OCI-LY3 (cell line): ENCODE results near the gene NAT8L.

Source experiments
- H2AFZ ChIP-seq: fragments of 200-600, 300-600 bp; shearing (Covaris generic); 2 replicates; pipeline ENCODE4 v1.6.0; 2014; ENCODE audit warnings: antibody characterized with exemption, low read depth, low read length
- H3K27ac ChIP-seq: fragments of 200-600, 300-600 bp; sonication (generic); 2 replicates; pipeline ENCODE4 v1.5.1; 2014; ENCODE audit warnings: mild to moderate bottlenecking, low read length, moderate library complexity, mixed read lengths
- H3K27me3 ChIP-seq: fragments of 200-600, 300-600 bp; sonication (generic); 2 replicates; pipeline ENCODE4 v1.6.1; 2014; ENCODE audit warnings: low read depth, low read length, mixed read lengths
- H3K36me3 ChIP-seq: fragments of 200-600, 300-600 bp; sonication (generic); replicated peaks from 2 replicates; pipeline ENCODE3; 2014; ENCODE audit warnings: low read depth, low read length, mixed read lengths
- H3K4me1 ChIP-seq: fragments of 300-600, 200-600 bp; sonication (generic); 2 replicates; pipeline ENCODE4 v1.6.1; 2014; ENCODE audit warnings: low read length, mixed read lengths
- H3K4me2 ChIP-seq: fragments of 200-600, 300-600 bp; sonication (generic); 2 replicates; pipeline ENCODE4 v1.6.1; 2014; ENCODE audit warnings: low read length, mixed read lengths
- H3K4me3 ChIP-seq: fragments of 300-600, 200-600 bp; sonication (generic); 2 replicates; pipeline ENCODE4 v1.5.1; 2014; ENCODE audit warnings: antibody characterized with exemption, mild to moderate bottlenecking, low read length, moderate library complexity
- H3K79me2 ChIP-seq: fragments of 300-600, 200-600 bp; shearing (Covaris generic); 2 replicates; pipeline ENCODE4 v1.6.1; 2014; ENCODE audit warnings: mild to moderate bottlenecking, low read length, mixed read lengths
- H3K9ac ChIP-seq: fragments of 300-600, 200-600 bp; shearing (Covaris generic); 2 replicates; pipeline ENCODE4 v1.6.0; 2014; ENCODE audit warnings: mild to moderate bottlenecking, low read length, moderate library complexity
- H3K9me3 ChIP-seq: fragments of 200-600, 300-600 bp; shearing (Covaris generic); 2 replicates; pipeline ENCODE4 v1.6.1; 2014; ENCODE audit warnings: low read length, mixed read lengths; ENCODE audit not compliant: insufficient read depth
- H4K20me1 ChIP-seq: fragments of 200-600, 300-600 bp; sonication (generic); 2 replicates; pipeline ENCODE4 v1.6.1; 2016; ENCODE audit warnings: low read length, mixed read lengths; ENCODE audit not compliant: insufficient read depth
- CTCF ChIP-seq: fragments of 200-600, 300-600 bp; sonication (generic); IDR thresholded peaks from 2 replicates; pipeline ENCODE4 v1.5.1; 2014; ENCODE audit warnings: antibody characterized with exemption, low read length, low read depth
- EZH2phosphoT487 ChIP-seq: fragments of 200-600 bp; shearing (Covaris generic); IDR thresholded peaks from 2 replicates; pipeline ENCODE4 v1.6.1; 2018; ENCODE audit warnings: antibody characterized with exemption, mixed run types, low read depth

NAT8L gene

GRCh38 chr4:2036866-2037265 lies 22.3 kb upstream of the NAT8L start:
- H2AFZ ChIP-seq = no peak overlapping the region
- H3K4me3 ChIP-seq = no peak overlapping the region
- no peaks in the 10 kb centered on the region for H3K9me3 ChIP-seq
- no peak overlapping the region for H3K9ac ChIP-seq
- TF ChIP-seq CTCF (no peak), EZH2phosphoT487 (no peak)
- no peak overlapping the region for H3K27ac ChIP-seq
- no peaks in the 10 kb centered on the region for H3K36me3 ChIP-seq
- H3K27me3 ChIP-seq = no peaks in the 10 kb centered on the region
- H3K79me2 ChIP-seq = no peaks in the 10 kb centered on the region
- H3K4me1 ChIP-seq = 0 out of 2 replicates have a peak, but pooled peaks cover 2% of the 10 kb centered on the region
- no peaks in the 10 kb centered on the region for H4K20me1 ChIP-seq
- H3K4me2 ChIP-seq = no peak overlapping the region

- no peaks in the 10 kb centered on the region for H3K9me3 ChIP-seq
- peaks cover 3% of the 10 kb centered on the region; the same call in 1 of the 2 replicates for H4K20me1 ChIP-seq
These were observed 18.5 kb upstream of the NAT8L start for GRCh38 chr4:2040391-2041238.

GRCh38 chr4:2041239-2042130 lies 17.6 kb upstream of the NAT8L start:
- H3K36me3 ChIP-seq = no peaks in the 10 kb centered on the region
- H3K4me2 ChIP-seq = peak overlapping the region; percentile 66
- TF ChIP-seq CTCF (no peak), EZH2phosphoT487 (no peak)
- H3K9ac ChIP-seq = peak overlapping the region; percentile 47
- H3K9me3 ChIP-seq = no peaks in the 10 kb centered on the region
- H3K4me1 ChIP-seq = 0 out of 2 replicates have a peak, but pooled peaks cover 2% of the 10 kb centered on the region
- peaks cover 3% of the 10 kb centered on the region; the same call in 1 of the 2 replicates for H4K20me1 ChIP-seq
- H3K27me3 ChIP-seq = no peaks in the 10 kb centered on the region
- no peak overlapping the region for H3K27ac ChIP-seq
- peak overlapping the region; percentile 80 for H3K4me3 ChIP-seq
- peak overlapping the region; percentile 56 for H2AFZ ChIP-seq
- no peaks in the 10 kb centered on the region; the same call in 1 of the 2 replicates for H3K79me2 ChIP-seq

More at GRCh38 chr4:2040391-2041238, 18.5 kb upstream of the NAT8L start:
- Histone ChIP-seq H2AFZ (no peak overlapping the region), H3K79me2 (no peaks in the 10 kb centered on the region; the same call in 1 of the 2 replicates), H3K4me3 (no peak overlapping the region), H3K4me2 (no peak overlapping the region), H3K9ac (no peak overlapping the region), H3K36me3 (no peaks in the 10 kb centered on the region), H3K4me1 (0 out of 2 replicates have a peak, but pooled peaks cover 2% of the 10 kb centered on the region), H3K27ac (no peak overlapping the region), H3K27me3 (no peaks in the 10 kb centered on the region)
- TF ChIP-seq CTCF (no peak), EZH2phosphoT487 (no peak)
